Mesenchymal stem cell (in vitro differentiated cells and primary cell): Measurements from ENCODE around the gene BRME1.

Experiments used
- DNase-seq: peaks from one replicate; pipeline ENCODE4 v3.0.0-alpha.2; 2013
- H2AFZ ChIP-seq: one replicate; pipeline ENCODE4 v1.6.1; 2013; ENCODE audit warnings: low read depth, mild to moderate bottlenecking, control low read depth, inconsistent platforms, low read length, moderate library complexity
- H2AK5ac ChIP-seq: 2 replicates; pipeline ENCODE4 v1.6.1; 2013; ENCODE audit warnings: low read length, moderate library complexity, mild to moderate bottlenecking, inconsistent platforms; ENCODE audit not compliant: severe bottlenecking
- H2BK120ac ChIP-seq: one replicate; pipeline ENCODE4 v1.6.1; 2013; ENCODE audit warnings: low read depth, mild to moderate bottlenecking, inconsistent platforms, low read length, moderate library complexity
- H2BK12ac ChIP-seq, 2 experiments: one replicate each; pipeline ENCODE4 v1.6.1; 2013; ENCODE audit warnings: inconsistent platforms in 2 of 2, low read length in 2 of 2, mild to moderate bottlenecking in 2 of 2, moderate library complexity in 2 of 2, control low read depth in 1 of 2
- H2BK15ac ChIP-seq: one replicate; pipeline ENCODE4 v1.6.1; 2013; ENCODE audit warnings: mild to moderate bottlenecking, low read depth, inconsistent platforms; ENCODE audit not compliant: poor library complexity, severe bottlenecking
- H2BK5ac ChIP-seq: 2 replicates; pipeline ENCODE4 v1.6.1; 2013; ENCODE audit warnings: low read depth, mild to moderate bottlenecking, low read length, control low read depth, inconsistent platforms; ENCODE audit not compliant: poor library complexity, severe bottlenecking
- H3K14ac ChIP-seq, 2 experiments: one replicate each; pipeline ENCODE4 v1.6.1; 2013; ENCODE audit warnings: inconsistent platforms in 2 of 2, low read length in 2 of 2, control low read depth in 1 of 2, mild to moderate bottlenecking in 1 of 2, moderate library complexity in 1 of 2
- H3K18ac ChIP-seq, 2 experiments: one replicate each; pipeline ENCODE4 v1.6.1; 2013; ENCODE audit warnings: inconsistent platforms in 2 of 2, low read length in 2 of 2, control low read depth in 1 of 2, low read depth in 1 of 2, mild to moderate bottlenecking in 1 of 2
- H3K23ac ChIP-seq, 2 experiments: one replicate each; pipeline ENCODE4 v1.6.1; 2013; ENCODE audit warnings: inconsistent platforms in 2 of 2, low read length in 2 of 2, mild to moderate bottlenecking in 2 of 2, moderate library complexity in 2 of 2, control low read depth in 1 of 2
- H3K27ac ChIP-seq: 2 replicates; pipeline ENCODE4 v1.5.1; 2013; ENCODE audit warnings: mild to moderate bottlenecking, moderate library complexity, low read length, control low read depth, inconsistent platforms; ENCODE audit not compliant: poor library complexity, severe bottlenecking
- H3K27me3 ChIP-seq, 2 experiments: 2 replicates each; pipeline versions ENCODE4 v1.6.1 to v1.7.0; 2013; ENCODE audit warnings: low read length in 2 of 2, mild to moderate bottlenecking in 2 of 2, moderate library complexity in 2 of 2, control low read depth in 1 of 2, inconsistent platforms in 1 of 2; ENCODE audit not compliant: control insufficient read depth in 1 of 2, insufficient read depth in 1 of 2
- H3K36me3 ChIP-seq, 2 experiments: 2 replicates each; pipeline versions ENCODE4 v1.6.1 to v1.7.0; 2013; ENCODE audit warnings: low read length in 2 of 2, control low read depth in 1 of 2, inconsistent platforms in 1 of 2, low read depth in 1 of 2, mild to moderate bottlenecking in 1 of 2; ENCODE audit not compliant: insufficient read depth in 2 of 2, control insufficient read depth in 1 of 2
- H3K4ac ChIP-seq, 2 experiments: one replicate each; pipeline ENCODE4 v1.6.1; 2013; ENCODE audit warnings: inconsistent platforms in 2 of 2, low read length in 2 of 2, mild to moderate bottlenecking in 2 of 2, moderate library complexity in 2 of 2, control low read depth in 1 of 2, low read depth in 1 of 2
- H3K4me1 ChIP-seq: 2 replicates; pipeline ENCODE4 v1.6.1; 2013; ENCODE audit warnings: low read depth, low read length, control low read depth; ENCODE audit not compliant: control insufficient read depth, insufficient read depth
- H3K4me2 ChIP-seq: 2 replicates; pipeline ENCODE4 v1.6.1; 2013; ENCODE audit warnings: low read length, mild to moderate bottlenecking, inconsistent platforms; ENCODE audit not compliant: poor library complexity, severe bottlenecking
- H3K4me3 ChIP-seq, 2 experiments: 2 replicates each; pipeline versions ENCODE4 v1.5.1 to v1.7.0; 2013; ENCODE audit warnings: low read length in 2 of 2, mild to moderate bottlenecking in 2 of 2, control low read depth in 1 of 2, low read depth in 1 of 2; ENCODE audit not compliant: insufficient read depth in 1 of 2
- H3K79me1 ChIP-seq: replicated peaks from 2 replicates; pipeline ENCODE4 v1.6.1; 2013; ENCODE audit warnings: mild to moderate bottlenecking, control low read depth, low read length, inconsistent platforms; ENCODE audit not compliant: poor library complexity, severe bottlenecking
- H3K9ac ChIP-seq: 2 replicates; pipeline ENCODE4 v1.7.0; 2013; ENCODE audit warnings: mild to moderate bottlenecking, low read length, moderate library complexity
- H3K9me3 ChIP-seq: 2 replicates; pipeline ENCODE4 v1.7.0; 2013; ENCODE audit warnings: mild to moderate bottlenecking, low read length; ENCODE audit not compliant: control insufficient read depth
- H4K8ac ChIP-seq: one replicate; pipeline ENCODE4 v1.6.1; 2013; ENCODE audit warnings: inconsistent platforms, mild to moderate bottlenecking, low read length, moderate library complexity
- H4K91ac ChIP-seq: one replicate; pipeline ENCODE4 v1.6.1; 2013; ENCODE audit warnings: mild to moderate bottlenecking, low read length, inconsistent platforms
- WGBS: methylation state at CpG from one replicate; pipeline ENCODE4 v1.1.7; 2013; ENCODE audit warnings: mixed read lengths; 5-methylcytosine and 5-hydroxymethylcytosine counted together

Gene BRME1

GRCh38 chr19:13935765-13936510 is 30.0 kb upstream of the BRME1 start:
- Histone ChIP-seq H2BK12ac (peak overlapping the region; percentile 33 to 71), H3K18ac (peak overlapping the region; percentile 18 to 53), H3K4ac (no peak overlapping the region), H3K9ac (no peak overlapping the region), H3K27me3 (peaks cover 4 to 37% of the 10 kb centered on the region in 2 experiments), H2AFZ (no peak overlapping the region), H2BK5ac (no peak overlapping the region), H2BK120ac (no peak overlapping the region), H2BK15ac (no peak overlapping the region), H3K4me2 (no peak overlapping the region), H4K8ac (peak overlapping the region; percentile 77), H3K4me1 (peaks cover 16% of the 10 kb centered on the region), H3K4me3 (no peak overlapping the region), H3K9me3 (no peaks in the 10 kb centered on the region), H3K27ac (no peak overlapping the region), H3K14ac (peak overlapping the region in 1 of 2 experiments; percentile 41), H4K91ac (peak overlapping the region; percentile 81), H3K36me3 (peaks cover 4 to 14% of the 10 kb centered on the region in 2 experiments), H3K79me1 (no peaks in the 10 kb centered on the region), H2AK5ac (no peak overlapping the region), H3K23ac (no peak overlapping the region)
- WGBS: 79% methylated on average over 10 of the region's 22 CpGs
- no peak for DNase-seq

DNA sequence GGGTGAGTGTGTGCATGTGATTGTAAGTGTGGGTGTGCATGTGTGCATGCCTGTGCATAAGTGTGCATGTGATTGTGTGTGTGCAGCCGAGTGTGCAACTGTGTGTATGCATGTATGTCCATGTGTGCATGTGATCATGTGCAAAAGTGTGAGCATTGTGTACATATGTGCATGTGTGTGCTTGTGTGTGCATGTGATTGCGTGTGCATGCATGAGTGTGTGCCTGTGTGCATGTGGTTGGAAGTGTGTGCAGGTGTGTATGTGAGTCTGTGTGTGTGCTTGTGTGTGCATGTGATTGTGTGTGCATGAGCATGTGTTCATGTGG is 28.8 kb upstream of the BRME1 start:
- Histone ChIP-seq H4K91ac (no peak overlapping the region), H3K79me1 (no peaks in the 10 kb centered on the region), H3K23ac (no peak overlapping the region), H3K9me3 (no peaks in the 10 kb centered on the region), H3K9ac (no peak overlapping the region), H3K4me2 (no peak overlapping the region), H4K8ac (no peak overlapping the region), H2BK12ac (no peak overlapping the region), H2BK120ac (no peak overlapping the region), H3K27ac (no peak overlapping the region), H3K27me3 (peaks cover 4 to 37% of the 10 kb centered on the region in 2 experiments), H3K4me3 (no peak overlapping the region), H2BK15ac (no peak overlapping the region), H3K14ac (no peak overlapping the region), H3K4me1 (peaks cover 16% of the 10 kb centered on the region), H2AK5ac (no peak overlapping the region), H3K18ac (no peak overlapping the region), H3K4ac (no peak overlapping the region), H2BK5ac (no peak overlapping the region), H3K36me3 (peaks cover 8 to 25% of the 10 kb centered on the region in 2 experiments), H2AFZ (no peak overlapping the region)
- 98% methylated on average over 2 of the region's 2 CpGs for WGBS
- DNase-seq: no peak

DNA sequence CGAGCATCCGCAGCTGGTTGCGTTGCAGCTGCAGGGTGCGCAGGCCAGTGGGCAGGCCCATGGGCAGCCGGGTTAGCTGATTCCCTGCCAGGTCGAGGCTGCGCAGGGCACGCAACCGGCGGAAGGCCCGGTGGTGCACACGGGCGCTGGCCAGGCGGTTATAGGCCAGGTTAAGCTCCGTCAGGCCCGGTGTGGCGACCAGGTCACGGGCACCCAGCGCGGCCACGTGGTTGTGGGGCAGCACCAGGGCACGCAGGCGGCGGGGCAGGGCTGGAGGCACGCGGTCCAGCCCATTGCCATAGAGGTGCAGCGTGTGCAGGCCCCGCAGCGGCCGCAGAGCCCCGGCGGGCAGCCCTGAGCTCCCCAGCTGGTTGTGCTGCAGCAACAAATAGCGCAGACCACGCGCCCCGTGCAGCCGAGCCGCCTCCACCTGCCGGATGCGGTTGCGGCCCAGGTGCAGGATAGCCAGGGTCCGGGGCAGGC is 27.0 kb upstream of the BRME1 start:
- H3K4me3 ChIP-seq: no peak overlapping the region
- no peak for DNase-seq
- no peak overlapping the region for H3K4me2 ChIP-seq
- H3K14ac ChIP-seq: no peak overlapping the region
- no peak overlapping the region for H3K4ac ChIP-seq
- H2AK5ac ChIP-seq: no peak overlapping the region
- 95% methylated on average over 42 of the region's 42 CpGs for WGBS
- no peak overlapping the region for H3K27ac ChIP-seq
- no peak overlapping the region for H4K8ac ChIP-seq
- H3K27me3 ChIP-seq: peaks cover 4 to 31% of the 10 kb centered on the region in 2 experiments
- no peak overlapping the region for H3K9ac ChIP-seq
- H3K79me1 ChIP-seq: no peaks in the 10 kb centered on the region
- no peak overlapping the region for H2AFZ ChIP-seq
- peaks cover 9% of the 10 kb centered on the region for H3K4me1 ChIP-seq
- H3K9me3 ChIP-seq: no peaks in the 10 kb centered on the region
- H3K36me3 ChIP-seq: peaks cover 14 to 35% of the 10 kb centered on the region in 2 experiments
- H4K91ac ChIP-seq: peak overlapping the region; percentile 29
- no peak overlapping the region for H3K23ac ChIP-seq
- no peak overlapping the region for H2BK5ac ChIP-seq
- H2BK120ac ChIP-seq: no peak overlapping the region
- no peak overlapping the region for H3K18ac ChIP-seq
- no peak overlapping the region for H2BK12ac ChIP-seq
- no peak overlapping the region for H2BK15ac ChIP-seq

DNA sequence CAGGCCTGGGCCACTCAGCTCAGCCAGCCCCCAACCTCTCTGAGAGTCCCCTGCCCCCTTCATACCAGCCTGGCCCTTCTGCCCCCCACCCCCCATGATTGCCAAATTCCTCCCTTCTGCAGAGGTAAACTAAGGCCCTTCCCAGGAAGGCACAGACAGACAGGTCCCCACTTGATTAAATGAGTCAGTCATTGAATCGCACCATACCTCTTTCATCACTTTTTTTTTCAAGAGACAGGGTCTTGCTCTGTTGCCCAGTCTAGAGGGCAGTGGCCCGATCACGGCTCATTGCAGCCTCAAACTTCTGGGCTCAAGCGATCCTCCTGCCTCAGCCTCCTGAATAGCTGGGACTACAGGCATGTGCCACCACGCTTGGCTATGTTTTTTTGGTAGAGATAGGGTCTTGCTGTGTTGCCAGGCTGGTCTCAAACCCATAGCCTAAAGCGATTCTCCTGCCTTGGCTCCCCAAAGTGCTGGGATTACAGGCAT is 26.3 kb upstream of the BRME1 start:
- H3K4me3 ChIP-seq: no peak overlapping the region

More for the DNA sequence above, 26.3 kb upstream of the BRME1 start:
- Histone ChIP-seq H2AFZ (no peak overlapping the region), H3K23ac (no peak overlapping the region), H2BK5ac (no peak overlapping the region), H3K18ac (no peak overlapping the region), H4K8ac (no peak overlapping the region), H2BK120ac (no peak overlapping the region), H3K4me1 (peaks cover 3% of the 10 kb centered on the region), H3K27me3 (peaks cover 0 to 24% of the 10 kb centered on the region in 2 experiments), H3K9me3 (no peaks in the 10 kb centered on the region), H3K36me3 (peaks cover 19 to 40% of the 10 kb centered on the region in 2 experiments), H3K14ac (no peak overlapping the region), H3K4ac (no peak overlapping the region), H3K79me1 (no peaks in the 10 kb centered on the region), H3K4me2 (no peak overlapping the region), H2BK15ac (no peak overlapping the region), H2AK5ac (no peak overlapping the region), H3K27ac (no peak overlapping the region), H3K9ac (no peak overlapping the region), H2BK12ac (no peak overlapping the region), H4K91ac (no peak overlapping the region)
- no peak for DNase-seq
- WGBS: 94% methylated on average over 6 of the region's 6 CpGs
